ENCODE data around the gene FREY1. TPM values are rescaled to one million over a fixed set of nuclear protein-coding genes. Genes with fewer than 3 reads are reported as not detected.

Gene FREY1
- total and polyA plus RNA-seq, 2 donors from 2014 or later: 0.99 to 1.0 TPM

DNA sequence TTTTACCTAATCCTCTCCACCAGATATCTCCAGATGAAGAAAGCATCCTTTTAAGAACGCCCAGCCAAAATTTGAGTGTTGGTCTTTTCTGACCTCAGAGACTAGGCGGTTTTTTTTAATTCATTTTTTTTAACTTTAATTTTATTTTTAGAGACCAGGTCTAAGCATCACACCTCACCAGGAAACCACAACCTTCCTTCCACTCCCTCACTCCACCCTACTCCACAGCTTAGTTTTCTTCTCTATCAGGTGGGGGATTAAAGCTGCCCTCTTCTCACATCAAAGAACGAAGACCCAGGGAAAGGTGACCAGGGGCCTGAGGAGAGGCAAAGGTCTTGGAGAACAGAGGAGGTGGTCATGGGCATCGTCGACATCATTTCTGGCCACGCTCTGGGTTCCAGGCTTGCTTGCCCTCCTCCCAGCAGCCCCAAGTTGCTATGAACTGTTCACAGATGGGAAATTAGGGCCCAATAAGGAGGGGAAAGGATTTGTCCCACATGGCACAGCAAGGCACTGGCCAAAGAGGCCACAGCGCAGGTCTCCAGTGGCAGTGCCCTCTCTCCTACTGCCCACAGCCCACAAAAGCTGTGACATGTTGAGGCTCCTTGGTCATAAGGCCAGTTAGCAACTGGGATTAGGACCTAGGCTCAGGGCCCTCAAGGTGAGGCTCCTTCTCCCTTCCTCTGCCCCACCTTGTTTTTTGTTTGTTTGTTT is 12.0 kb upstream of the FREY1 start:
- peaks cover 0 to 18% (median 10%) of the 10 kb centered on the region in 3 donors for H3K36me3 ChIP-seq (ENCODE audit: control insufficient read depth in 2 of 3, insufficient read depth in 3 of 3, low read length in 3 of 3)
- DNase-seq: peak in 2 of 5 donors; percentile 39 to 45
- peak overlapping the region; percentile 79 to 98 (median 91) for H3K4me3 ChIP-seq (ENCODE audit: low read length in 3 of 3)
- no peak for FAIRE-seq
- TF ChIP-seq, protein P1, sequence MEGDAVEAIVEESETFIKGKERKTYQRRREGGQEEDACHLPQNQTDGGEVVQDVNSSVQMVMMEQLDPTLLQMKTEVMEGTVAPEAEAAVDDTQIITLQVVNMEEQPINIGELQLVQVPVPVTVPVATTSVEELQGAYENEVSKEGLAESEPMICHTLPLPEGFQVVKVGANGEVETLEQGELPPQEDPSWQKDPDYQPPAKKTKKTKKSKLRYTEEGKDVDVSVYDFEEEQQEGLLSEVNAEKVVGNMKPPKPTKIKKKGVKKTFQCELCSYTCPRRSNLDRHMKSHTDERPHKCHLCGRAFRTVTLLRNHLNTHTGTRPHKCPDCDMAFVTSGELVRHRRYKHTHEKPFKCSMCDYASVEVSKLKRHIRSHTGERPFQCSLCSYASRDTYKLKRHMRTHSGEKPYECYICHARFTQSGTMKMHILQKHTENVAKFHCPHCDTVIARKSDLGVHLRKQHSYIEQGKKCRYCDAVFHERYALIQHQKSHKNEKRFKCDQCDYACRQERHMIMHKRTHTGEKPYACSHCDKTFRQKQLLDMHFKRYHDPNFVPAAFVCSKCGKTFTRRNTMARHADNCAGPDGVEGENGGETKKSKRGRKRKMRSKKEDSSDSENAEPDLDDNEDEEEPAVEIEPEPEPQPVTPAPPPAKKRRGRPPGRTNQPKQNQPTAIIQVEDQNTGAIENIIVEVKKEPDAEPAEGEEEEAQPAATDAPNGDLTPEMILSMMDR (IDR thresholded peaks at IDR 0.05; ENCODE audit: borderline replicate concordance, extremely low read depth, insufficient read depth): no peak
- H3K27ac ChIP-seq (ENCODE audit: low read depth in 2 of 2, low read length in 2 of 2): peak overlapping the region; percentile 79 to 81
- no peaks in the 10 kb centered on the region for H3K9me3 ChIP-seq (ENCODE audit: control insufficient read depth in 2 of 3, insufficient read depth in 1 of 3, low read length in 3 of 3)
- H3K4me1 ChIP-seq (ENCODE audit: control insufficient read depth in 2 of 3, insufficient read depth in 2 of 3, low read depth in 1 of 3, low read length in 3 of 3): peaks cover 0 to 33% (median 3%) of the 10 kb centered on the region in 3 donors
- H3K27me3 ChIP-seq (ENCODE audit: control insufficient read depth, insufficient read depth, low read length): peaks cover 3% of the 10 kb centered on the region
- peak overlapping the region in 1 of 3 donors; percentile 95 for H3K9ac ChIP-seq (ENCODE audit: low read length in 3 of 3)
- intact Hi-C loops (cut with DNase I): no loop called here

DNA sequence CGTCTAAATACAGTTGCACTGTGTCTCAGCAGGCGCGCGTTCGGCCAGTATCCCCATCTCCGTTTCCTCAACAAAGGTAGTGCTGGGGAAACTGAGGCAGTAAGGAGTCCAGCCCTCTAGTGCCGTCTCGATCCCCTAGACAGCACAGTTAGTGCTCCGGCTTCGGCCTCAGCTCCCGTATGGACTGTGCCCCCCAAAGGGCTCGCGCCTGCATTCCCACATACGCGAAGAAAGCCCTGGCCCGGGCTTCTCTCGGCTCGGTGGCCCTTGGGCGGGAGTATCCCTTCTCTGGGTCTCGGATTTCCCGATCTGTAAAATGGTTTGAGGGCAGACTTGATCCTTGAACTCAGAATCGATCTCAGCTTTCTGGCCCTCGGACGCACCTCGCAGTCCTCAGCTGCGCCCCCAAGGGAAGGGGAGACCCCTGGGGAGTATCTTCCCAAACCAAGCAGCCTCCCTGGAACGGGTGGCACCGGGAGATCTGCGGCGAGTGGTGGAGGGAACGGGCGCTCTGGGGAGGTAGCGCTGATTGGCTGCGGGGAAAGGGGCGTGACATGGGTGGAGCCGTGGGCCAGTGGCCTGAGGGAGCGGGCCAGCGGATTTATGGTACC is 11.4 kb upstream of the FREY1 start:
- FAIRE-seq: no peak
- H3K4me1 ChIP-seq (ENCODE audit: control insufficient read depth in 2 of 3, insufficient read depth in 2 of 3, low read depth in 1 of 3, low read length in 3 of 3): peaks cover 0 to 30% (median 3%) of the 10 kb centered on the region in 3 donors
- peak; percentile 70 to 92 (median 76) for DNase-seq

GRCh38 chr11:45917623-45918330 is 10.7 kb upstream of the FREY1 start, which contains the start of gene PEX16:
Gene PEX16 (minus strand): TSS chr11:45917877. CDS start chr11:45917811, 66 bp downstream.
- Histone ChIP-seq H3K36me3 (ENCODE audit: control insufficient read depth in 2 of 3, insufficient read depth in 3 of 3, low read length in 3 of 3) (peaks cover 0 to 28% (median 10%) of the 10 kb centered on the region in 3 donors), H3K9me3 (ENCODE audit: control insufficient read depth in 2 of 3, insufficient read depth in 1 of 3, low read length in 3 of 3) (no peaks in the 10 kb centered on the region), H3K27ac (ENCODE audit: low read depth in 2 of 2, low read length in 2 of 2) (peak within 1 kb of the TSS; percentile 79 to 87), H3K27me3 (ENCODE audit: control insufficient read depth, insufficient read depth, low read length) (no peaks in the 10 kb centered on the region), H3K9ac (ENCODE audit: low read length in 3 of 3) (peak within 1 kb of the TSS; percentile 78 to 95 (median 85)), H3K4me3 (ENCODE audit: low read length in 3 of 3) (peak within 1 kb of the TSS; percentile 79 to 98 (median 91)), H3K4me1 (ENCODE audit: control insufficient read depth in 2 of 3, insufficient read depth in 2 of 3, low read depth in 1 of 3, low read length in 3 of 3) (peaks cover 0 to 28% (median 3%) of the 10 kb centered on the region in 3 donors)
- FAIRE-seq (peak; percentile 61), DNase-seq (peak; percentile 97 to 99 (median 99))
- intact Hi-C loops (cut with DNase I): no loop called here
- TF ChIP-seq, protein P1 (IDR thresholded peaks at IDR 0.05; ENCODE audit: borderline replicate concordance, extremely low read depth, insufficient read depth): no peak

More for the DNA sequence above, 11.4 kb upstream of the FREY1 start:
- TF ChIP-seq, protein P1 (IDR thresholded peaks at IDR 0.05; ENCODE audit: borderline replicate concordance, extremely low read depth, insufficient read depth): no peak
- peak overlapping the region; percentile 79 to 81 for H3K27ac ChIP-seq (ENCODE audit: low read depth in 2 of 2, low read length in 2 of 2)
- peak overlapping the region; percentile 79 to 98 (median 91) for H3K4me3 ChIP-seq (ENCODE audit: low read length in 3 of 3)
- intact Hi-C loops (cut with DNase I): no loop called here
- peaks cover 0 to 24% (median 10%) of the 10 kb centered on the region in 3 donors for H3K36me3 ChIP-seq (ENCODE audit: control insufficient read depth in 2 of 3, insufficient read depth in 3 of 3, low read length in 3 of 3)
- H3K9me3 ChIP-seq (ENCODE audit: control insufficient read depth in 2 of 3, insufficient read depth in 1 of 3, low read length in 3 of 3): no peaks in the 10 kb centered on the region
- peak overlapping the region; percentile 73 to 95 (median 85) for H3K9ac ChIP-seq (ENCODE audit: low read length in 3 of 3)
- peaks cover 3% of the 10 kb centered on the region for H3K27me3 ChIP-seq (ENCODE audit: control insufficient read depth, insufficient read depth, low read length)

All from kidney (tissue), 14 donors.